ENCODE measurements around the gene C1orf21.

Gene C1orf21

DNA sequence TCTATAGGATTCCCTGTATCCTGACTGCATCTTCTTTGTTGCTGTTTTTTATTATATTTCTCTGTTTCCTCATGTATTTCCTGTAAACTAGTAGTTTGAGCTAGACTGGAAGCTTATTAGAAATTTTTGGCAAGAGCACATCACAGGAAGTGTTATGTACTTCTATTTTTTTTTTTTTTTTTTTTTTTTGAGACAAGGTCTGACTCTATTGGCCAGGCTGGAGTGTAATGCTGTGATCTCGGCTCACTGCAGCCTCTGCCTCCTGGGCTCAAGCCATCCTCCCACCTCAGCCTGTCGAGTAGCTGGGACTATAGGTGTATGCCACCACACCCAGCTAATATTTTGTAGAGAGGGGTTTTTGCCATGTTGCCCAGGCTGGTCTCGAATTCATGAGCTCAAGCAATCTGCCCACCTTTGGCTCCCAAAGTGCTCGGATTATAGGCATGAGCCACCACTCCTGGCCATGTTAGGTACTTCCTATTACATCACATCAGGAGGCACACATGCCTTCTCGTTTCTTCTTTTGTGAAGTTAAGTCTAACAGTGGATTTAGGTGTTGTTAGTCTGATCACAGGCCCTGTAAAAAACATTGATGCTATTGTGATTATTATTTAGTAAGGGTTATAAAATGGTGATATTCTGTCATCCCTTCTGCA lies 12.5 kb downstream of the C1orf21 start:
- H3K4me3 ChIP-seq (ENCODE audit: low read length): no peak overlapping the region

DNA sequence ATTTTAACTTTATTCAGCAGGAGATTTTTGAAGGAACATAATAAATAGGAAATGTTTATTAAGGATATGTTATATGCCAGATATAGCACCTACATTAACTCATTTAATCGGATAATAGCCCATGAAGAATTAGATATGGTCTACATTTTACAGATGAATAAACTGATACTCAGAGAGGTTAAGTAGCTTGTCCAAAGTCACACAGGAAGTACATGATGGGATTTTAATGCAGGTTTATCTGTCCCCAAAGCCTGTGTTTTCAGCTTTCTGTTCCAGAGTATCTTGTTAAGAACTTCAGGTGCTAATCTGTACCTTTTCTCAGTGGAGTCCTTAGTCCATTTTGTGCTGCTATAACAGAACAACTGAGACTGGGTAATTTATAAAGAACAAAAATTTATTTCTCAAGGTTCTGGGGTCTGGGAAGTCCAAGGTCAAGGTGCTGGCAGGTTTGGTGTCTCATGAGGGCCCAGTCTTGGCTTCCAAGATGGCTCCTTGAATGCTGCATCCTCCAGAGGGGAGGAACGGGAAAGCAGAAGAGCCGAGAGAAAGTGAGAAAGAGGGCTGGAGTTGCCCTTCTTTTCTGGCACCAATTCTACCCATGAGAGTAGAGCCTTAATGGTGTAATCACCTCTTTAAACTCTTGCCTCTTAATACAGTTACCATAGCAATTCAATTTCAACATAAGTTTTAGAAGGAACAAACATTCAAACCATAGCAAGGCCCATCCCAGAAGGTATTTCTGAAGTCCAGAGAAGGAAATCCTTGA lies 17.3 kb downstream of the C1orf21 start:
- no peak overlapping the region for H3K9ac ChIP-seq (ENCODE audit: low read depth, low read length)
- H3K4me1 ChIP-seq (ENCODE audit: insufficient read depth, low read length): peaks cover 29% of the 10 kb centered on the region
- no peaks in the 10 kb centered on the region for H3K9me3 ChIP-seq (ENCODE audit: insufficient read depth, low read depth, low read length)
- H3K36me3 ChIP-seq (ENCODE audit: insufficient read depth, low read length): no peaks in the 10 kb centered on the region
- WGBS: 80% methylated on average over 3 of the region's 3 CpGs
- H3K27ac ChIP-seq (ENCODE audit: low read depth, low read length): no peak overlapping the region
- H3K4me3 ChIP-seq (ENCODE audit: low read length): no peak overlapping the region
- no peaks in the 10 kb centered on the region for H3K27me3 ChIP-seq (ENCODE audit: insufficient read depth, low read length)

More for the DNA sequence above, 12.5 kb downstream of the C1orf21 start:
- Histone ChIP-seq H3K4me1 (ENCODE audit: insufficient read depth, low read length) (peaks cover 3% of the 10 kb centered on the region; the same call in 1 of the 2 replicates), H3K9ac (ENCODE audit: low read depth, low read length) (no peak overlapping the region), H3K9me3 (ENCODE audit: insufficient read depth, low read depth, low read length) (no peaks in the 10 kb centered on the region), H3K27ac (ENCODE audit: low read depth, low read length) (no peak overlapping the region), H3K27me3 (ENCODE audit: insufficient read depth, low read length) (no peaks in the 10 kb centered on the region), H3K36me3 (ENCODE audit: insufficient read depth, low read length) (no peaks in the 10 kb centered on the region)
- 68% methylated on average over 4 of the region's 5 CpGs for WGBS

DNA sequence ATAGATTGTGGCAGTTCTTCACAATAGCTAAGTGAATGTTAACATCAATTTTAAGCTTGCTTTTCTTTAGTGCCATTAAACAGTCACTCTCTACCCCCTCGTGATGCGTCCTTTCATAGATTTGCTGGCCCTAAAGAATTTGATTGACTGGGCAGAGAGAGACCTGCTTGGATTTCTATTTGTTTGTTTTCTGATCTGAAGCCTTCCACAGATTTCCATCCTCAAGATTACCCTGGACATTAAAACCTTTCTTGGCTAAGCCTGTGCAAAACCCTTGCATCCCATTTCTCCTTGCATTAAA lies 17.8 kb downstream of the C1orf21 start:
- peaks cover 34% of the 10 kb centered on the region for H3K4me1 ChIP-seq (ENCODE audit: insufficient read depth, low read length)
- no peaks in the 10 kb centered on the region for H3K9me3 ChIP-seq (ENCODE audit: insufficient read depth, low read depth, low read length)
- no peak overlapping the region for H3K9ac ChIP-seq (ENCODE audit: low read depth, low read length)
- 85% methylated on average over 2 of the region's 2 CpGs for WGBS
- H3K27ac ChIP-seq (ENCODE audit: low read depth, low read length): no peak overlapping the region
- H3K36me3 ChIP-seq (ENCODE audit: insufficient read depth, low read length): no peaks in the 10 kb centered on the region
- no peaks in the 10 kb centered on the region for H3K27me3 ChIP-seq (ENCODE audit: insufficient read depth, low read length)
- no peak overlapping the region for H3K4me3 ChIP-seq (ENCODE audit: low read length)

DNA sequence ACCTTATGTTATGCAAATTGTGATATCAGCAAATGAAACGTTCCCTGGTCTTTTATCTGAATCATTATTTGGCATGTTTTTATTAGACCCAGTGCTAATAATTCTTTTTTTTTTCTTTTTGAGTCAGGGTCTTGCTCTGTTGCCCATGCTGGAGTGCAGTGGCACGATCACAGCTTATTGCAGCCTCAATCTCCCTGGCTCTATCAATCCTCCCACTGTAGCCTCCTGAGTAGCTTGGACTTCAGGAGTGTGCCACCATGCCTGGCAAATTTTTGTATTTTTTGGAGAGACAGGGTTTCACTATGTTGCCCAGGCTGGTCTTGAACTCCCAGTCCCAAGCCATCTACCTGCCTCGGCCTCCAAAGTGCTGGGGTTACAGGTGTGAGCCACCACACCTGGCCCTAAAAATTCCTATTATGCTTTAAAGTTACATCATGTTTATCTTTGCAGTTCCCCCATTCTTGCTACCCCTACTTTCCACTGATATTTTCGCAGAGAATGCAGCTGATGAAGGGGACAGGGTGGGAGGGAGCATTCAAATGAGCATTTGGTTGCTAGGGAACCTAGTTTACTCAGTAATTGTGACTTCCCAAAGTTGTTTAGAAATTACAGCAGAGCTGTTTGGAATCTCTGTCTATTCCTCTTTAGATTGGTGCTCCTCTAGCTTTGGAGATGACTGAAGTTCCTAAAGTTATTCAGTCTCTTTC lies 18.4 kb downstream of the C1orf21 start:
- H3K27me3 ChIP-seq (ENCODE audit: insufficient read depth, low read length): no peaks in the 10 kb centered on the region
- no peak overlapping the region for H3K4me3 ChIP-seq (ENCODE audit: low read length)
- H3K27ac ChIP-seq (ENCODE audit: low read depth, low read length): no peak overlapping the region
- 94% methylated on average over 3 of the region's 4 CpGs for WGBS
- peaks cover 35% of the 10 kb centered on the region for H3K4me1 ChIP-seq (ENCODE audit: insufficient read depth, low read length)
- H3K9ac ChIP-seq (ENCODE audit: low read depth, low read length): no peak overlapping the region
- H3K36me3 ChIP-seq (ENCODE audit: insufficient read depth, low read length): no peaks in the 10 kb centered on the region
- H3K9me3 ChIP-seq (ENCODE audit: insufficient read depth, low read depth, low read length): no peaks in the 10 kb centered on the region

DNA sequence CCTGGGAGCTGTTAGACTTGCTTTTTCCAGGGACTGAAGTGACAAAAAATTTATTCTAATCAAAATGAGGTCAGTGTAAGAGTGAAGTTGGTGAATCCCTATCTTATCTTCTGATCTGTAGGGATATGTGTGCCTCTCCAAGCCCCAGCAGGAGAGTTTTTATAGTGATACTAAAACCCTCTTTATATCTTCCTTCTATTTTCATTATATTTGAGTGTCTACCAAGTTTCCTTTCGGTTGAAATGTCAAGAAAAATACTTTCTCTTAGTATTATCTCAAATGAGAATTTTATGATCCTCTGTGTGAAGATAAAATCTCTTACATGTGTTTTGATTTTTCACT lies 18.9 kb downstream of the C1orf21 start:
- H3K27me3 ChIP-seq (ENCODE audit: insufficient read depth, low read length): no peaks in the 10 kb centered on the region
- WGBS: no CpG with 5 or more reads among the region's 1 CpG
- H3K9ac ChIP-seq (ENCODE audit: low read depth, low read length): no peak overlapping the region
- H3K4me1 ChIP-seq (ENCODE audit: insufficient read depth, low read length): peaks cover 35% of the 10 kb centered on the region
- H3K9me3 ChIP-seq (ENCODE audit: insufficient read depth, low read depth, low read length): no peaks in the 10 kb centered on the region
- H3K27ac ChIP-seq (ENCODE audit: low read depth, low read length): no peak overlapping the region
- no peaks in the 10 kb centered on the region for H3K36me3 ChIP-seq (ENCODE audit: insufficient read depth, low read length)
- H3K4me3 ChIP-seq (ENCODE audit: low read length): no peak overlapping the region

DNA sequence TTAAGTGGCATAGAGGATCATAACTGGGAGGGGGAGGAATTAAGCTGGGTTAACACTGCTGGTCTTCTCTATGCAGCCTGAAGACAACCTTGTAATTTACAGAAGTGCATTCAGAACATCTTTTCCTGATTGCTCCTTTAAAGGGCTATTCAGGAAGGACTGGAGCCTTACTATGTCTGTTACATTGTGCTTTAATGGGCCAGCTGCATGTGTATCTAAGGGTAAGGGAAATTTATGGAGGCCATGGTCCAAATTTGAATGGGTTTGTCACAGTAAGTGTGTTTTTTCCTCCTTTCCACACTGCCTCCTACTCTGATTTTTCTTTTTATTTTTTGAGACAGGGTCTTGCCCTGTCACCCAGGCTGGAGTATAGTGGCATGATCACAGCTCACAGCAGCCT lies 19.6 kb downstream of the C1orf21 start:
- Histone ChIP-seq H3K9ac (ENCODE audit: low read depth, low read length) (no peak overlapping the region), H3K27me3 (ENCODE audit: insufficient read depth, low read length) (no peaks in the 10 kb centered on the region), H3K9me3 (ENCODE audit: insufficient read depth, low read depth, low read length) (no peaks in the 10 kb centered on the region), H3K36me3 (ENCODE audit: insufficient read depth, low read length) (no peaks in the 10 kb centered on the region), H3K4me1 (ENCODE audit: insufficient read depth, low read length) (peaks cover 35% of the 10 kb centered on the region), H3K27ac (ENCODE audit: low read depth, low read length) (no peak overlapping the region), H3K4me3 (ENCODE audit: low read length) (no peak overlapping the region)

DNA sequence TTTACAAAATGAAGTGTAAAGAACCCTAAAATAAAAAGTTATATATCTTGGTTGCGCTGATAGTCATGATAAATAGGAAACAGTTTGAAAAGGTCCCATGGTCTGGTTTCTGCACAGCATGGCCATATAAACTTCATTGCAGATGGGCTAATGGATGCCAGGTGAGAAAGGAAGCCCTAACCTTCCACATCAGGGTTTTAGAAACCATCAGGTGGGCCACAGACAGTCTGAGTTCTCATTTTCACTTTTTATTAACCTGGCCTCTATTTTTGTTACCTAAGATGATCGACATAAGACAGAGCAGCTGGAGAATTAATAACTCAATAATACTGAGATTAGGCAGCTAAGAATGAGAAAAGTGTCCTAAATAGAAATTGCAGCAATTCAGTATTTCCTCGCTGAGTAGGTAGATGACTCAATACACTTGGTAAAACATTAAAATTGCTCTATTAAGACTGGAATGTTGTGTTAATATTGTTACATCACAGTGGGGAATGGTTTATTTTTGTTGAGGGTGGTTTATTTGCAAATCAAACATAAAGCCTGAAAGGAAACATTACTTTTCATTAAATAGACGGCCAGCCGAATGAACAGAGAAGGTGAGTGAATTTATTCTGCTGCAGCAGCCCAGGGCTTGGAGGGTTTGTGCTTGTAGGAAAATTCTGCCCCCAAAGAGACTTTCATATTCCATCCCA lies 21.1 kb downstream of the C1orf21 start:
- no peak overlapping the region for H3K9ac ChIP-seq (ENCODE audit: low read depth, low read length)
- no peaks in the 10 kb centered on the region for H3K27me3 ChIP-seq (ENCODE audit: insufficient read depth, low read length)
- no peak overlapping the region for H3K27ac ChIP-seq (ENCODE audit: low read depth, low read length)
- no peak overlapping the region for H3K4me3 ChIP-seq (ENCODE audit: low read length)
- no peaks in the 10 kb centered on the region for H3K9me3 ChIP-seq (ENCODE audit: insufficient read depth, low read depth, low read length)
- peaks cover 35% of the 10 kb centered on the region for H3K4me1 ChIP-seq (ENCODE audit: insufficient read depth, low read length)
- 89% methylated on average over 3 of the region's 5 CpGs for WGBS
- H3K36me3 ChIP-seq (ENCODE audit: insufficient read depth, low read length): no peaks in the 10 kb centered on the region

DNA sequence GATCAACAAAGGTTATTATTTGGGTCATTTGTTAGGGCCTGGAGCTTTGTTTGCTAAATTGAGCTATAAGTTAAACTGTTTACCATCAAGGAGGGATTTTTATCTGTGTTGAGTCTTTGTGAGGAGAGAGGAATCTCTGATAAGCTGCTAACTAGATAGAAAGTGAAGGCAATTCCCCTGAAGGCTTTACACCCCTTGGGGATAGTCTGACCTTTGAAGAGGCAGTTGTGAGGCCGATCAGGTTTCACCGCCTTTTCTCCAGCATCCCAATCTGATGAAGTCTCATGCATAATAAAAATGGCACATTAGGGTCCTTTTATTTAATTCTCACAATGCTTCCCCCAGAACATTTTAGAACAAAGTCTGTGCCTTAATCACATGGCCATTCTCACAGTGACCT lies 21.8 kb downstream of the C1orf21 start:
- 71% methylated on average over 2 of the region's 2 CpGs for WGBS
- H3K27me3 ChIP-seq (ENCODE audit: insufficient read depth, low read length): no peaks in the 10 kb centered on the region
- H3K36me3 ChIP-seq (ENCODE audit: insufficient read depth, low read length): no peaks in the 10 kb centered on the region
- no peaks in the 10 kb centered on the region for H3K9me3 ChIP-seq (ENCODE audit: insufficient read depth, low read depth, low read length)
- no peak overlapping the region for H3K9ac ChIP-seq (ENCODE audit: low read depth, low read length)
- H3K27ac ChIP-seq (ENCODE audit: low read depth, low read length): no peak overlapping the region
- peaks cover 35% of the 10 kb centered on the region for H3K4me1 ChIP-seq (ENCODE audit: insufficient read depth, low read length)
- H3K4me3 ChIP-seq (ENCODE audit: low read length): no peak overlapping the region

DNA sequence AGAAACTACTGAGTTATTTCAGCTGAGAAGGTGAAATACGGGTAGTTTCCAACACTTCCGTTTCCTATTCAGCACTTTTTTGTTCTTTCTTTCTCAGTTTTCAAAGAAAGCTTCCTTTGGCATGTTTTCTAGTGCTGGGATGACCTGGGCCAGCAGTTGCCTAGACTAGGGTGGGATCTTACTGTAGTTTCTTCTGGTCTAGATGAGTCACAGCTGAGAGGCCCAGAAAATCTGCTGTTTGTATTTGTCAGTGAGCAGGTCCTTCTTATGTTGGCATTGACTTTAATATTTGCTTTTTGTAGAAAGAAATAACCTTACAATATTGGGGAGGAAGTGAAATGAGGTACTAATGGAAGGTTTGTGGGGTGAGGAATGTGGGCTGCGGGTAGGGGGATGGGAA lies 22.2 kb downstream of the C1orf21 start:
- Histone ChIP-seq H3K9ac (ENCODE audit: low read depth, low read length) (no peak overlapping the region), H3K4me1 (ENCODE audit: insufficient read depth, low read length) (peaks cover 35% of the 10 kb centered on the region), H3K27ac (ENCODE audit: low read depth, low read length) (no peak overlapping the region; the same call in 1 of the 2 replicates), H3K27me3 (ENCODE audit: insufficient read depth, low read length) (no peaks in the 10 kb centered on the region), H3K4me3 (ENCODE audit: low read length) (no peak overlapping the region), H3K36me3 (ENCODE audit: insufficient read depth, low read length) (no peaks in the 10 kb centered on the region), H3K9me3 (ENCODE audit: insufficient read depth, low read depth, low read length) (no peaks in the 10 kb centered on the region)
- 83% methylated on average over 3 of the region's 3 CpGs for WGBS

DNA sequence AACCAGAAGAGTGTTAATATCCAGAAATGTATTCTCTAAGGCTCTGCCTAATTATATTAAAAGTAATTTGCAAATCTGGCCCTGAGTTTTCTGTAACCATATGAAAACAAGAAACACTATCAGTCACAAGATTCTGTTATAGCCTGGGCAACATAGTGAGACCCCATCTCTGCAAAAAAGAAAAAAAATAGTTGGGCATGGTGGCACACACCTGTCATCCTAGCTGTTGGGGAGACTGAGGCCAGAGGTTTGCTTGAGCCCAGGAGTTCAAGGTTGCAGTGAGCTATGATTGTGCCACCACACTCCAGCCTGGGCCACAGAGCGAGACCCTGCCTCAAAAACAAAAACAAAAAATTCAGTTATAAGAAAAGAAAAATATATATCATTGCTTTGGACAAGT lies 25.6 kb downstream of the C1orf21 start:
- WGBS: no CpG with 5 or more reads among the region's 1 CpG
- H3K9me3 ChIP-seq (ENCODE audit: insufficient read depth, low read depth, low read length): no peaks in the 10 kb centered on the region

DNA sequence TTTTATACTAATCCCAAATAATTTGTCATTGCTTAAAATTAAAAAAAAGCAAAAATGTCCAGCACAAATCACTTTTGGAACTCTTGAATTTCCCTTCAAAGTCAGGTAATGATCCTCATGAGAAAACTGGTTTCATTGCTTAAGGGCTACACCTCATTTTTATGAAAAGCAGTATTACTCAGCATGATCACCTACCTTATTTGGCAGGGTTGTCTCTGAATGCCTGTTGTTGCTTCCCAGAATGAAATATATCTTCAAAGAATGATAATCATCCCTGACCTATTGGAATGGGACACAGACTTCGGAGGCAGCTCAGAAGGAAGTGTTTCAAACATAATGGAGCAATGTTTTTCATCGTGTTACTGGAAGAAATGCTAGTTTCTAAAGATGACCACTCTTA lies 29.7 kb downstream of the C1orf21 start:
- H3K9me3 ChIP-seq (ENCODE audit: insufficient read depth, low read depth, low read length): no peaks in the 10 kb centered on the region
- H3K27ac ChIP-seq (ENCODE audit: low read depth, low read length): no peak overlapping the region
- WGBS: 80% methylated on average over 2 of the region's 2 CpGs
- H3K4me1 ChIP-seq (ENCODE audit: insufficient read depth, low read length): peaks cover 32% of the 10 kb centered on the region
- H3K4me3 ChIP-seq (ENCODE audit: low read length): no peak overlapping the region
- no peaks in the 10 kb centered on the region for H3K27me3 ChIP-seq (ENCODE audit: insufficient read depth, low read length)
- no peaks in the 10 kb centered on the region for H3K36me3 ChIP-seq (ENCODE audit: insufficient read depth, low read length)
- no peak overlapping the region for H3K9ac ChIP-seq (ENCODE audit: low read depth, low read length)

More for the DNA sequence above, 25.6 kb downstream of the C1orf21 start:
- no peak overlapping the region for H3K4me3 ChIP-seq (ENCODE audit: low read length)
- H3K36me3 ChIP-seq (ENCODE audit: insufficient read depth, low read length): no peaks in the 10 kb centered on the region
- H3K9ac ChIP-seq (ENCODE audit: low read depth, low read length): no peak overlapping the region
- H3K27me3 ChIP-seq (ENCODE audit: insufficient read depth, low read length): no peaks in the 10 kb centered on the region
- H3K27ac ChIP-seq (ENCODE audit: low read depth, low read length): no peak overlapping the region
- peaks cover 41% of the 10 kb centered on the region for H3K4me1 ChIP-seq (ENCODE audit: insufficient read depth, low read length)

All from HUES64 (cell line).